Measurements from ENCODE around the gene AVPR2. TPM values are rescaled to one million over a fixed set of nuclear protein-coding genes. Genes with fewer than 3 reads are reported as not detected.

AVPR2 gene
- total RNA-seq, 6 donors from 2014 or later = 1.2 to 2.8 (median 1.4) TPM; not detected in 3

DNA sequence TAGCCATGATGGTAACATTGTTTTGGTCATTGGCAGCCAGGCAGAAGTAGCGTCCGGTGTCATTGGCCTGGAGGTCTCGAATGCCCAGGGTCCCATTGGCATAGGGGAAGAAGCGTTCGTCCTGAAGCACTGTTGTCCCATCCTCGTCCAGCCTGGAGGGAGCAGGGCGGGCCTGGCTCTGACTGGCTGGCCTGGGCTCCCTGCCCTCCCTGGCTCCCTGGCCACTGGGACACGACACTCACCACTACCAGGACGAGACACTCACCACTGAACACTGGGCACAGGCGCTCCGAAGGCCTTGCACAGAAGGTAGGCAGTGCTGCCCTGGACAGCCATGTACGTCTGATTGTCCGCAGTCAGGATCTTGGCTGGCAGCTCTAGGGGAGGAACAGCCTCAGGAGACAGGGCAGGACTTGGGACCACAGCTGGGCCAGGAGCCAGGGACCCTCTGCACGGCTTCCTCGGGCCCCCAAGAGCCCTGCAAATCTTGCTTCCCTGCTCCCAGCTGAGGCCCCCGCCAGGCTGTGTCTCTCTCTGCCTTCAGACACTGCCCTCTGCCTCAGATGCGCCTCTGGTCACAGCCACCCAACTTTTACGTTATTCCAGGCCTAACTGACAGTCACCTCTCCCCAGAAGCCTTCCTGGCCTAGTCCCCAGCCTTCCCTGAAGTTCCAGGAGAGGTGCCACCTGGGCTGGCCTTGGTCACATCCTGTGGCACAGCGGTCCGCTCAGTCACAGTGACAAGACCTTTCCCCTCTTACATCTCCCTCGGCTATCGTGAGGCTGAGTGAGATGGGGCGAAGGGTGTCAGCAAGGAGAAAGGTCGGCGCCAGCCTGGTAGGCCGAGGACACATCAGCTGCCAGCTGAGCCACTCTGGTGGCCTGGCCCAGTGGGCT, 35.6 kb upstream of the AVPR2 start:
- DNase-seq = no peak
- ATAC-seq (ENCODE audit: low FRiP score in 2 of 2) = no peak
- 89 to 95% methylated on average over 3 to 25 of the region's 26 CpGs for WGBS, 2 donors

DNA sequence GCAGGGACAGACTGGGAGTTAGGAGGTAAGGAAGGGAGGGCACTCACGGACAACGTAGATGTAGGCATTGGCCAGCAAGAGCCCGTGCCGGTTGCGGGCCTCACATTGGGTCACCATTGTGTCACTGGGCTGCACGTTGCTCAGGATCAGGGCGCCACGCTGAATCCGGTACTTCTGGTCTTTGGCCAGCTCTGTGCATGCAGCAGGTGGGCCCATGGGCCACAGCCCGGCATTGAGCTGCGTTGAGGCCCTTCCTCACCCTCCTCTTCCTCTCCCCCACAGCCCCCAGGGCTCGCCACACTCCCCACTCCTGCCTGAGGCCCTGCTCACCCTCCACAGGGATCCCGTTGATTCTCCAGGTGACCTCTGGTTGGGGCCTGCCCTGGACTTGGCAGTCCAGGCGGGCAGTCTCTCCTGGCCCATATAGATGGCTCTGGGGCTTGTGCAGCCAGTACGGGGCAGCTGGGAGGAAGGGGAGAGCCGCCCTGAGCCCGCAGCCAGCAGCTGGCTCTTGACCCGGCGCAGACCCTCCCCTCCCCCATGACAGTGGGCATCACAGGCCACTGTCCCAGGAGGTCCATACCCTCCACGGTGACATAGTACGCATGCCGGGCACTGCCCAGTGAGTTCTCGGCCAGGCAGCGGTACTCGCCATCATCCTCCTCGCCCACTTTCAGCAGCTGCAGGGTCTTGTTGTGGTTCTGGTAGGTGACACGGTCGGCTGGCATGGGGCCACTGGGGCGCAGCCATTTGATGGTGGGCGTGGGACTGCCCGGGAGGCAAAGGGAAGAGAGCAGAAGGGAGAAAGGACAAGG, 34.8 kb upstream of the AVPR2 start:
- DNase-seq = no peak
- Histone ChIP-seq H3K27me3 (peaks cover 0 to 12% (median 0%) of the 10 kb centered on the region in 4 donors), H3K36me3 (no peaks in the 10 kb centered on the region), H3K4me3 (no peak overlapping the region), H3K9me3 (no peaks in the 10 kb centered on the region), H3K4me1 (no peaks in the 10 kb centered on the region), H3K27ac (no peak overlapping the region)
- TF ChIP-seq POLR2AphosphoS5 (IDR thresholded peaks at IDR 0.05) (no peak), POLR2A (IDR thresholded peaks at IDR 0.05) (no peak), EP300 (IDR thresholded peaks at IDR 0.05) (no peak)
- TF ChIP-seq, protein P1, sequence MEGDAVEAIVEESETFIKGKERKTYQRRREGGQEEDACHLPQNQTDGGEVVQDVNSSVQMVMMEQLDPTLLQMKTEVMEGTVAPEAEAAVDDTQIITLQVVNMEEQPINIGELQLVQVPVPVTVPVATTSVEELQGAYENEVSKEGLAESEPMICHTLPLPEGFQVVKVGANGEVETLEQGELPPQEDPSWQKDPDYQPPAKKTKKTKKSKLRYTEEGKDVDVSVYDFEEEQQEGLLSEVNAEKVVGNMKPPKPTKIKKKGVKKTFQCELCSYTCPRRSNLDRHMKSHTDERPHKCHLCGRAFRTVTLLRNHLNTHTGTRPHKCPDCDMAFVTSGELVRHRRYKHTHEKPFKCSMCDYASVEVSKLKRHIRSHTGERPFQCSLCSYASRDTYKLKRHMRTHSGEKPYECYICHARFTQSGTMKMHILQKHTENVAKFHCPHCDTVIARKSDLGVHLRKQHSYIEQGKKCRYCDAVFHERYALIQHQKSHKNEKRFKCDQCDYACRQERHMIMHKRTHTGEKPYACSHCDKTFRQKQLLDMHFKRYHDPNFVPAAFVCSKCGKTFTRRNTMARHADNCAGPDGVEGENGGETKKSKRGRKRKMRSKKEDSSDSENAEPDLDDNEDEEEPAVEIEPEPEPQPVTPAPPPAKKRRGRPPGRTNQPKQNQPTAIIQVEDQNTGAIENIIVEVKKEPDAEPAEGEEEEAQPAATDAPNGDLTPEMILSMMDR (IDR thresholded peaks at IDR 0.05) = no peak
- WGBS, 2 donors = 84 to 91% methylated on average over 9 to 31 of the region's 31 CpGs
- ATAC-seq (ENCODE audit: low FRiP score in 2 of 2) = no peak

More for the DNA sequence above, 35.6 kb upstream of the AVPR2 start:
- TF ChIP-seq, protein P1 (IDR thresholded peaks at IDR 0.05) = no peak
- TF ChIP-seq POLR2A (IDR thresholded peaks at IDR 0.05) (no peak), EP300 (IDR thresholded peaks at IDR 0.05) (no peak), POLR2AphosphoS5 (IDR thresholded peaks at IDR 0.05) (no peak)
- H3K9me3 ChIP-seq = no peaks in the 10 kb centered on the region
- no peak overlapping the region for H3K4me3 ChIP-seq
- H3K36me3 ChIP-seq = no peaks in the 10 kb centered on the region
- H3K27ac ChIP-seq = no peak overlapping the region
- no peaks in the 10 kb centered on the region for H3K4me1 ChIP-seq
- H3K27me3 ChIP-seq = peaks cover 0 to 13% (median 0%) of the 10 kb centered on the region in 4 donors

DNA sequence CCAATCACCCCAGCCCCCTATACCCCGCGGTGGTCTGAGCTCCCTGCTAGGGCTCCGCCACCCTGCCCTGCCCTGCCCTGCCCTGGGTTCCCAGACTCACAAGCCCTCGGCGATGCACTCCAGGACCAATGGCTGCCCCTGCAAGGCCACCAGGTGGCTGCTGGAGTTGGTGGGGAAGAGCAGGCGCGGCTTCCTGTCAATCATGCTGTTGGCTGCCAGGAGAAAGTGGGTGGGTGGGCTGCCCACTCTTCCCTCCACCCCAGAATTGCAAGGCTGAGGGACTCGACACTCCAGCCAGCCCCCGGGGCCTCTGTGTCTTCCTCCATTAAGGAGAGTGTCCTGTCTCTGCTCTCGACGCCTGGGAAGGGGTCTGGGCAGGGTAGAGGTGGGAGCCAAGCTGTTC, 34.2 kb upstream of the AVPR2 start:
- H3K4me1 ChIP-seq = no peaks in the 10 kb centered on the region
- no peaks in the 10 kb centered on the region for H3K9me3 ChIP-seq
- DNase-seq (no peak), ATAC-seq (ENCODE audit: low FRiP score in 2 of 2) (no peak)
- peaks cover 0 to 7% (median 0%) of the 10 kb centered on the region in 4 donors for H3K27me3 ChIP-seq
- WGBS, 2 donors = 79% methylated on average over 11 of the region's 11 CpGs; no CpG with 5 or more reads in 1 of the 2 donors
- H3K36me3 ChIP-seq = no peaks in the 10 kb centered on the region
- H3K27ac ChIP-seq = no peak overlapping the region
- H3K4me3 ChIP-seq = no peak overlapping the region
- TF ChIP-seq, protein P1 (IDR thresholded peaks at IDR 0.05) = no peak
- TF ChIP-seq POLR2A (IDR thresholded peaks at IDR 0.05) (no peak), POLR2AphosphoS5 (IDR thresholded peaks at IDR 0.05) (no peak), EP300 (IDR thresholded peaks at IDR 0.05) (no peak)

DNA sequence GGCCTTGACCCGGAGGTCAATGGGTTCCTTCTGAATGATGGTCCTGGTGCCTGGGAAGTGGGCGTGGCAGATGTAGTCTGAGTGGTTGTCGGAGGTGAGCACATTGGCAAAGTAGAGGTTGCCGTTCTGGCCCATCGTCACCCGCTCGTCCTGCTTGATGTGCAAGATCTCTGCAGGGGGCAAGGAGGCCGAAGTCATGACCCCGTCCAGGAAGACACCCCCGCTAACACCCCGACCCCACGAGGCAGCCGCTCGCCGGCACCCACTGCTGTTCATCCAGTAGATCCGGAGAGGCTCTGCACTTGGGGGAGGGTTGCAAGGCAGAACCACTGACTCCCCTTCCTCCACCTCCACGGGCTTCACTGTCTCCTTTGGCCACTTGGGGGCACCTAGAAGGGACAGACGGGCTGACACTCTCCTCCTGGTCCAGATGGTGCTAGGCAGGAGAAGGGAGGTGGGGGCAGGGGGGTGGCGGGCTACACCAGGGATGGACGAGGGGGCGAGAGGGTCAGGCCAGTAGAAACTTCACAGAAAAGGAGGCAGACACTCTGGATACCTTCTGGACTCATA, 33.6 kb upstream of the AVPR2 start:
- no peak for DNase-seq
- H3K9me3 ChIP-seq = no peaks in the 10 kb centered on the region
- 52% methylated on average over 20 of the region's 21 CpGs; no CpG with 5 or more reads in 1 of the 2 donors for WGBS, 2 donors

More for the DNA sequence above, 33.6 kb upstream of the AVPR2 start:
- H3K27me3 ChIP-seq = peaks cover 0 to 7% (median 0%) of the 10 kb centered on the region in 4 donors
- TF ChIP-seq POLR2AphosphoS5 (IDR thresholded peaks at IDR 0.05) (no peak), POLR2A (IDR thresholded peaks at IDR 0.05) (no peak), EP300 (IDR thresholded peaks at IDR 0.05) (no peak)
- TF ChIP-seq, protein P1 (IDR thresholded peaks at IDR 0.05) = no peak
- H3K27ac ChIP-seq = no peak overlapping the region
- no peaks in the 10 kb centered on the region for H3K4me1 ChIP-seq
- no peak for ATAC-seq (ENCODE audit: low FRiP score in 2 of 2)
- H3K36me3 ChIP-seq = no peaks in the 10 kb centered on the region
- no peak overlapping the region for H3K4me3 ChIP-seq

All from upper lobe of left lung (tissue), 6 donors.